Activated T-helper 17 cell treated with anti-CD3 and anti-CD28 coated beads, Interleukin-2, amount 50 U/mL, for 72 hours (primary cell): ENCODE measurements around the gene VILL. TPM values are rescaled to one million over a fixed set of nuclear protein-coding genes. Genes with fewer than 3 reads are reported as not detected.

ENCODE experiments used
- ATAC-seq: fragments of 150-1000 bp; cut with Tn5 transposase; replicated peaks from 2 replicates; pipeline ENCODE4 v1.10.0; 2021; ENCODE audit warnings: mild to moderate bottlenecking, moderate library complexity
- H3K27ac Mint-ChIP-seq: one replicate; pipeline ENCODE4 v1.8.0; 2022; ENCODE audit warnings: mixed read lengths
- H3K27me3 Mint-ChIP-seq: one replicate; pipeline ENCODE4 v1.8.0; 2022; ENCODE audit warnings: mixed read lengths
- H3K36me3 Mint-ChIP-seq: one replicate; pipeline ENCODE4 v1.8.0; 2022; ENCODE audit warnings: low read depth, mild to moderate bottlenecking, mixed read lengths
- H3K4me1 Mint-ChIP-seq: one replicate; pipeline ENCODE4 v1.8.0; 2022; ENCODE audit warnings: mixed read lengths
- H3K4me3 Mint-ChIP-seq: one replicate; pipeline ENCODE4 v1.8.0; 2022; ENCODE audit warnings: mild to moderate bottlenecking, mixed read lengths
- H3K9me3 Mint-ChIP-seq: one replicate; pipeline ENCODE4 v1.8.0; 2022; ENCODE audit warnings: mixed read lengths
- total RNA-seq, 2 donors: library from RNA; stranded (reverse); gene quantifications; one replicate each; pipeline ENCODE4 v1.2.3, GENCODE V29; 2022

Gene VILL
- total RNA-seq, 2 donors from 2014 or later: 12.7 to 13.4 TPM

- H3K9me3 Mint-ChIP-seq: no peaks in the 10 kb centered on the region
- H3K27me3 Mint-ChIP-seq: no peaks in the 10 kb centered on the region
- peak overlapping the region; percentile 91 for H3K4me3 Mint-ChIP-seq
- H3K27ac Mint-ChIP-seq: peak overlapping the region; percentile 88
- H3K36me3 Mint-ChIP-seq: peaks cover 38% of the 10 kb centered on the region
- ATAC-seq: peak; percentile 58
- peaks cover 26% of the 10 kb centered on the region for H3K4me1 Mint-ChIP-seq
Measured at GRCh38 chr3:37996785-37997301, 6.3 kb downstream of the VILL start.

- H3K36me3 Mint-ChIP-seq: peaks cover 43% of the 10 kb centered on the region
- no peaks in the 10 kb centered on the region for H3K27me3 Mint-ChIP-seq
- H3K4me1 Mint-ChIP-seq: peaks cover 26% of the 10 kb centered on the region
- no peaks in the 10 kb centered on the region for H3K9me3 Mint-ChIP-seq
- no peak for ATAC-seq
- peak overlapping the region; percentile 91 for H3K4me3 Mint-ChIP-seq
- peak overlapping the region; percentile 88 for H3K27ac Mint-ChIP-seq
Measured at GRCh38 chr3:37997342-37997741, 6.8 kb downstream of the VILL start.

GRCh38 chr3:37997791-37998370 is 7.3 kb downstream of the VILL start:
- Mint-ChIP-seq H3K4me3 (peak overlapping the region; percentile 87), H3K36me3 (peaks cover 45% of the 10 kb centered on the region), H3K27me3 (no peaks in the 10 kb centered on the region), H3K4me1 (peaks cover 27% of the 10 kb centered on the region), H3K27ac (peak overlapping the region; percentile 95), H3K9me3 (no peaks in the 10 kb centered on the region)
- ATAC-seq: no peak

GRCh38 chr3:37999836-38000235 is 9.2 kb downstream of the VILL start:
- H3K27me3 Mint-ChIP-seq: no peaks in the 10 kb centered on the region
- no peak for ATAC-seq
- peaks cover 45% of the 10 kb centered on the region for H3K36me3 Mint-ChIP-seq
- H3K9me3 Mint-ChIP-seq: no peaks in the 10 kb centered on the region
- peak overlapping the region; percentile 87 for H3K4me3 Mint-ChIP-seq
- peak overlapping the region; percentile 95 for H3K27ac Mint-ChIP-seq
- peaks cover 41% of the 10 kb centered on the region for H3K4me1 Mint-ChIP-seq

GRCh38 chr3:38000242-38000916 is 9.8 kb downstream of the VILL start:
- no peak overlapping the region for H3K4me3 Mint-ChIP-seq
- no peaks in the 10 kb centered on the region for H3K9me3 Mint-ChIP-seq
- H3K27ac Mint-ChIP-seq: peak overlapping the region; percentile 95
- no peak for ATAC-seq
- no peaks in the 10 kb centered on the region for H3K27me3 Mint-ChIP-seq
- peaks cover 45% of the 10 kb centered on the region for H3K36me3 Mint-ChIP-seq
- peaks cover 37% of the 10 kb centered on the region for H3K4me1 Mint-ChIP-seq

GRCh38 chr3:38000965-38001455 is 10.4 kb downstream of the VILL start:
- no peak for ATAC-seq
- no peaks in the 10 kb centered on the region for H3K9me3 Mint-ChIP-seq
- peak overlapping the region; percentile 95 for H3K27ac Mint-ChIP-seq
- H3K36me3 Mint-ChIP-seq: peaks cover 39% of the 10 kb centered on the region
- H3K4me3 Mint-ChIP-seq: no peak overlapping the region
- H3K27me3 Mint-ChIP-seq: no peaks in the 10 kb centered on the region
- peaks cover 32% of the 10 kb centered on the region for H3K4me1 Mint-ChIP-seq

GRCh38 chr3:38001456-38002081 is 11.0 kb downstream of the VILL start:
- no peaks in the 10 kb centered on the region for H3K27me3 Mint-ChIP-seq
- no peak overlapping the region for H3K4me3 Mint-ChIP-seq

GRCh38 chr3:38002291-38002876 is 11.8 kb downstream of the VILL start:
- no peaks in the 10 kb centered on the region for H3K9me3 Mint-ChIP-seq
- H3K4me3 Mint-ChIP-seq: no peak overlapping the region
- H3K27me3 Mint-ChIP-seq: no peaks in the 10 kb centered on the region
- peaks cover 28% of the 10 kb centered on the region for H3K36me3 Mint-ChIP-seq
- ATAC-seq: no peak
- no peak overlapping the region for H3K27ac Mint-ChIP-seq
- H3K4me1 Mint-ChIP-seq: peaks cover 23% of the 10 kb centered on the region

More at GRCh38 chr3:38001456-38002081, 11.0 kb downstream of the VILL start:
- H3K4me1 Mint-ChIP-seq: peaks cover 28% of the 10 kb centered on the region
- no peaks in the 10 kb centered on the region for H3K9me3 Mint-ChIP-seq
- no peak overlapping the region for H3K27ac Mint-ChIP-seq
- no peak for ATAC-seq
- peaks cover 34% of the 10 kb centered on the region for H3K36me3 Mint-ChIP-seq

- Mint-ChIP-seq H3K4me1 (peaks cover 23% of the 10 kb centered on the region), H3K36me3 (peaks cover 28% of the 10 kb centered on the region), H3K9me3 (no peaks in the 10 kb centered on the region), H3K27ac (peak overlapping the region; percentile 81), H3K4me3 (no peak overlapping the region), H3K27me3 (no peaks in the 10 kb centered on the region)
- ATAC-seq: no peak
Measured at GRCh38 chr3:38002940-38003339, 12.4 kb downstream of the VILL start.

GRCh38 chr3:38003371-38003816 is 12.8 kb downstream of the VILL start:
- Mint-ChIP-seq H3K4me1 (peaks cover 23% of the 10 kb centered on the region), H3K27ac (peak overlapping the region; percentile 81), H3K36me3 (peaks cover 24% of the 10 kb centered on the region), H3K27me3 (no peaks in the 10 kb centered on the region), H3K9me3 (no peaks in the 10 kb centered on the region), H3K4me3 (no peak overlapping the region)
- peak; percentile 44 for ATAC-seq

GRCh38 chr3:38003817-38004414 is 13.3 kb downstream of the VILL start:
- H3K27ac Mint-ChIP-seq: peak overlapping the region; percentile 81
- no peaks in the 10 kb centered on the region for H3K9me3 Mint-ChIP-seq
- no peak overlapping the region for H3K4me3 Mint-ChIP-seq
- peaks cover 23% of the 10 kb centered on the region for H3K4me1 Mint-ChIP-seq
- H3K36me3 Mint-ChIP-seq: peaks cover 21% of the 10 kb centered on the region
- no peaks in the 10 kb centered on the region for H3K27me3 Mint-ChIP-seq
- no peak for ATAC-seq

GRCh38 chr3:38004415-38005075 is 14.0 kb downstream of the VILL start:
- Mint-ChIP-seq H3K9me3 (no peaks in the 10 kb centered on the region), H3K36me3 (peaks cover 17% of the 10 kb centered on the region), H3K4me3 (no peak overlapping the region), H3K4me1 (peaks cover 19% of the 10 kb centered on the region), H3K27me3 (no peaks in the 10 kb centered on the region), H3K27ac (peak overlapping the region; percentile 23)
- ATAC-seq: peak; percentile 79

- H3K9me3 Mint-ChIP-seq: no peaks in the 10 kb centered on the region
- H3K4me1 Mint-ChIP-seq: peaks cover 16% of the 10 kb centered on the region
- H3K27me3 Mint-ChIP-seq: no peaks in the 10 kb centered on the region
- peak overlapping the region; percentile 23 for H3K27ac Mint-ChIP-seq
- peak; percentile 22 for ATAC-seq
- no peak overlapping the region for H3K4me3 Mint-ChIP-seq
- H3K36me3 Mint-ChIP-seq: peaks cover 10% of the 10 kb centered on the region
Measured at GRCh38 chr3:38005076-38006020, 14.8 kb downstream of the VILL start.
